ENCODE data around the gene NFKBIE. TPM values are rescaled to one million over a fixed set of nuclear protein-coding genes. Genes with fewer than 3 reads are reported as not detected.

The NFKBIE gene
- total RNA-seq, 1 donor from 2014 or later: 6.3 TPM

GRCh38 chr6:44285552-44286284 is 20.4 kb upstream of the NFKBIE start:
- H3K4me3 ChIP-seq (ENCODE audit: low read length in 3 of 3): no peak overlapping the region
- H3K27ac ChIP-seq (ENCODE audit: low read depth, low read length): no peak overlapping the region
- H3K27me3 ChIP-seq (ENCODE audit: control insufficient read depth in 3 of 3, insufficient read depth in 3 of 3, low read length in 3 of 3): peaks cover 22 to 61% (median 48%) of the 10 kb centered on the region in 3 donors
- H3K9me3 ChIP-seq (ENCODE audit: control insufficient read depth in 3 of 3, low read length in 3 of 3): no peaks in the 10 kb centered on the region
- no peaks in the 10 kb centered on the region for H3K4me1 ChIP-seq (ENCODE audit: control insufficient read depth in 3 of 3, insufficient read depth in 3 of 3, low read length in 3 of 3)
- no peak overlapping the region for H3K9ac ChIP-seq (ENCODE audit: low read depth in 1 of 3, low read length in 3 of 3)
- no peaks in the 10 kb centered on the region for H3K36me3 ChIP-seq (ENCODE audit: control insufficient read depth in 3 of 3, insufficient read depth in 3 of 3, low read length in 3 of 3)

- H3K36me3 ChIP-seq (ENCODE audit: control insufficient read depth in 3 of 3, insufficient read depth in 3 of 3, low read length in 3 of 3): no peaks in the 10 kb centered on the region
- H3K9me3 ChIP-seq (ENCODE audit: control insufficient read depth in 3 of 3, low read length in 3 of 3): no peaks in the 10 kb centered on the region
- H3K4me1 ChIP-seq (ENCODE audit: control insufficient read depth in 3 of 3, insufficient read depth in 3 of 3, low read length in 3 of 3): no peaks in the 10 kb centered on the region
- H3K4me3 ChIP-seq (ENCODE audit: low read length in 3 of 3): no peak overlapping the region
- H3K9ac ChIP-seq (ENCODE audit: low read depth in 1 of 3, low read length in 3 of 3): no peak overlapping the region
- H3K27me3 ChIP-seq (ENCODE audit: control insufficient read depth in 3 of 3, insufficient read depth in 3 of 3, low read length in 3 of 3): peaks cover 19 to 55% (median 43%) of the 10 kb centered on the region in 3 donors
- no peak overlapping the region for H3K27ac ChIP-seq (ENCODE audit: low read depth, low read length)
Measured at GRCh38 chr6:44284867-44285266, 19.5 kb upstream of the NFKBIE start.

- peaks cover 13 to 50% (median 37%) of the 10 kb centered on the region in 3 donors for H3K27me3 ChIP-seq (ENCODE audit: control insufficient read depth in 3 of 3, insufficient read depth in 3 of 3, low read length in 3 of 3)
- no peaks in the 10 kb centered on the region for H3K36me3 ChIP-seq (ENCODE audit: control insufficient read depth in 3 of 3, insufficient read depth in 3 of 3, low read length in 3 of 3)
- no peak overlapping the region for H3K9ac ChIP-seq (ENCODE audit: low read depth in 1 of 3, low read length in 3 of 3)
- H3K27ac ChIP-seq (ENCODE audit: low read depth, low read length): no peak overlapping the region
- H3K4me1 ChIP-seq (ENCODE audit: control insufficient read depth in 3 of 3, insufficient read depth in 3 of 3, low read length in 3 of 3): no peaks in the 10 kb centered on the region
- H3K4me3 ChIP-seq (ENCODE audit: low read length in 3 of 3): no peak overlapping the region
- no peaks in the 10 kb centered on the region for H3K9me3 ChIP-seq (ENCODE audit: control insufficient read depth in 3 of 3, low read length in 3 of 3)
Measured at GRCh38 chr6:44284121-44284520, 18.8 kb upstream of the NFKBIE start.

- peaks cover 42 to 52% (median 42%) of the 10 kb centered on the region in 3 donors for H3K27me3 ChIP-seq (ENCODE audit: control insufficient read depth in 3 of 3, insufficient read depth in 3 of 3, low read length in 3 of 3)
Measured at GRCh38 chr6:44278774-44279697, 13.7 kb upstream of the NFKBIE start.

GRCh38 chr6:44278315-44278714 is 13.0 kb upstream of the NFKBIE start:
- no peaks in the 10 kb centered on the region for H3K36me3 ChIP-seq (ENCODE audit: control insufficient read depth in 3 of 3, insufficient read depth in 3 of 3, low read length in 3 of 3)
- no peak overlapping the region for H3K27ac ChIP-seq (ENCODE audit: low read depth, low read length)
- no peak overlapping the region for H3K9ac ChIP-seq (ENCODE audit: low read depth in 1 of 3, low read length in 3 of 3)
- no peak overlapping the region for H3K4me3 ChIP-seq (ENCODE audit: low read length in 3 of 3)
- peaks cover 0 to 5% (median 3%) of the 10 kb centered on the region in 3 donors for H3K4me1 ChIP-seq (ENCODE audit: control insufficient read depth in 3 of 3, insufficient read depth in 3 of 3, low read length in 3 of 3)
- no peaks in the 10 kb centered on the region for H3K9me3 ChIP-seq (ENCODE audit: control insufficient read depth in 3 of 3, low read length in 3 of 3)
- peaks cover 43 to 56% (median 49%) of the 10 kb centered on the region in 3 donors for H3K27me3 ChIP-seq (ENCODE audit: control insufficient read depth in 3 of 3, insufficient read depth in 3 of 3, low read length in 3 of 3)

More at GRCh38 chr6:44278774-44279697, 13.7 kb upstream of the NFKBIE start:
- no peaks in the 10 kb centered on the region for H3K36me3 ChIP-seq (ENCODE audit: control insufficient read depth in 3 of 3, insufficient read depth in 3 of 3, low read length in 3 of 3)
- H3K9ac ChIP-seq (ENCODE audit: low read depth in 1 of 3, low read length in 3 of 3): no peak overlapping the region
- H3K27ac ChIP-seq (ENCODE audit: low read depth, low read length): no peak overlapping the region
- H3K9me3 ChIP-seq (ENCODE audit: control insufficient read depth in 3 of 3, low read length in 3 of 3): no peaks in the 10 kb centered on the region
- H3K4me3 ChIP-seq (ENCODE audit: low read length in 3 of 3): no peak overlapping the region
- peaks cover 0 to 5% (median 3%) of the 10 kb centered on the region in 3 donors for H3K4me1 ChIP-seq (ENCODE audit: control insufficient read depth in 3 of 3, insufficient read depth in 3 of 3, low read length in 3 of 3)

GRCh38 chr6:44277763-44278162 is 12.4 kb upstream of the NFKBIE start:
- Histone ChIP-seq H3K27ac (ENCODE audit: low read depth, low read length) (no peak overlapping the region), H3K27me3 (ENCODE audit: control insufficient read depth in 3 of 3, insufficient read depth in 3 of 3, low read length in 3 of 3) (peaks cover 46 to 58% (median 54%) of the 10 kb centered on the region in 3 donors), H3K9me3 (ENCODE audit: control insufficient read depth in 3 of 3, low read length in 3 of 3) (no peaks in the 10 kb centered on the region), H3K4me1 (ENCODE audit: control insufficient read depth in 3 of 3, insufficient read depth in 3 of 3, low read length in 3 of 3) (peaks cover 0 to 5% (median 3%) of the 10 kb centered on the region in 3 donors), H3K36me3 (ENCODE audit: control insufficient read depth in 3 of 3, insufficient read depth in 3 of 3, low read length in 3 of 3) (no peaks in the 10 kb centered on the region), H3K4me3 (ENCODE audit: low read length in 3 of 3) (no peak overlapping the region), H3K9ac (ENCODE audit: low read depth in 1 of 3, low read length in 3 of 3) (no peak overlapping the region)

- peaks cover 48 to 63% (median 60%) of the 10 kb centered on the region in 3 donors for H3K27me3 ChIP-seq (ENCODE audit: control insufficient read depth in 3 of 3, insufficient read depth in 3 of 3, low read length in 3 of 3)
Measured at GRCh38 chr6:44276667-44277640, 11.6 kb upstream of the NFKBIE start.

GRCh38 chr6:44275749-44276648 is 10.6 kb upstream of the NFKBIE start:
- Histone ChIP-seq H3K27ac (ENCODE audit: low read depth, low read length) (no peak overlapping the region), H3K27me3 (ENCODE audit: control insufficient read depth in 3 of 3, insufficient read depth in 3 of 3, low read length in 3 of 3) (peaks cover 58 to 72% (median 69%) of the 10 kb centered on the region in 3 donors), H3K4me1 (ENCODE audit: control insufficient read depth in 3 of 3, insufficient read depth in 3 of 3, low read length in 3 of 3) (peaks cover 0 to 5% (median 5%) of the 10 kb centered on the region in 3 donors), H3K9ac (ENCODE audit: low read depth in 1 of 3, low read length in 3 of 3) (peak overlapping the region in 1 of 3 donors; percentile 25), H3K4me3 (ENCODE audit: low read length in 3 of 3) (peak overlapping the region in 2 of 3 donors; percentile 49 to 52), H3K9me3 (ENCODE audit: control insufficient read depth in 3 of 3, low read length in 3 of 3) (no peaks in the 10 kb centered on the region), H3K36me3 (ENCODE audit: control insufficient read depth in 3 of 3, insufficient read depth in 3 of 3, low read length in 3 of 3) (no peaks in the 10 kb centered on the region)

More at GRCh38 chr6:44276667-44277640, 11.6 kb upstream of the NFKBIE start:
- Histone ChIP-seq H3K4me1 (ENCODE audit: control insufficient read depth in 3 of 3, insufficient read depth in 3 of 3, low read length in 3 of 3) (peaks cover 0 to 5% (median 3%) of the 10 kb centered on the region in 3 donors), H3K9me3 (ENCODE audit: control insufficient read depth in 3 of 3, low read length in 3 of 3) (no peaks in the 10 kb centered on the region), H3K4me3 (ENCODE audit: low read length in 3 of 3) (no peak overlapping the region), H3K36me3 (ENCODE audit: control insufficient read depth in 3 of 3, insufficient read depth in 3 of 3, low read length in 3 of 3) (no peaks in the 10 kb centered on the region), H3K27ac (ENCODE audit: low read depth, low read length) (no peak overlapping the region), H3K9ac (ENCODE audit: low read depth in 1 of 3, low read length in 3 of 3) (no peak overlapping the region)
